ENCODE measurements around the gene GRIPAP1.

Gene GRIPAP1

GRCh38 chrX:48939524-48940228 is 62.4 kb downstream of the GRIPAP1 start:
- Histone ChIP-seq H3K27me3 (no peaks in the 10 kb centered on the region), H3K9me3 (no peaks in the 10 kb centered on the region), H3K36me3 (no peaks in the 10 kb centered on the region; the same call in none of the 2 replicates), H3K4me1 (no peaks in the 10 kb centered on the region), H3K4me3 (ENCODE audit: low read depth, low read length) (no peak overlapping the region)
- TF ChIP-seq CTCF (IDR thresholded peaks at IDR 0.05; ENCODE audit: low read depth, low read length), result no peak
- no peak for DNase-seq

- no peaks in the 10 kb centered on the region for H3K9me3 ChIP-seq
- H3K36me3 ChIP-seq, result no peaks in the 10 kb centered on the region; the same call in none of the 2 replicates
- H3K27me3 ChIP-seq, result no peaks in the 10 kb centered on the region
- no peak for DNase-seq
- H3K4me3 ChIP-seq (ENCODE audit: low read depth, low read length), result no peak overlapping the region
- H3K4me1 ChIP-seq, result no peaks in the 10 kb centered on the region
- no peak for TF ChIP-seq CTCF (IDR thresholded peaks at IDR 0.05; ENCODE audit: low read depth, low read length)
Observed at GRCh38 chrX:48938721-48939425, 63.2 kb downstream of the GRIPAP1 start.

GRCh38 chrX:48937054-48937907 is 64.8 kb downstream of the GRIPAP1 start:
- no peaks in the 10 kb centered on the region for H3K27me3 ChIP-seq
- H3K9me3 ChIP-seq, result no peaks in the 10 kb centered on the region
- H3K4me1 ChIP-seq, result no peaks in the 10 kb centered on the region
- H3K4me3 ChIP-seq (ENCODE audit: low read depth, low read length), result no peak overlapping the region
- TF ChIP-seq CTCF (IDR thresholded peaks at IDR 0.05; ENCODE audit: low read depth, low read length), result 0 out of 2 replicates have a peak, but pooled peaks have one; percentile 10
- no peaks in the 10 kb centered on the region; the same call in none of the 2 replicates for H3K36me3 ChIP-seq
- DNase-seq, result no peak

GRCh38 chrX:48936429-48937053 is 65.5 kb downstream of the GRIPAP1 start:
- no peak for DNase-seq
- no peaks in the 10 kb centered on the region for H3K4me1 ChIP-seq
- H3K27me3 ChIP-seq, result no peaks in the 10 kb centered on the region
- H3K4me3 ChIP-seq (ENCODE audit: low read depth, low read length), result no peak overlapping the region
- no peaks in the 10 kb centered on the region for H3K9me3 ChIP-seq
- H3K36me3 ChIP-seq, result no peaks in the 10 kb centered on the region; the same call in 1 of the 2 replicates
- TF ChIP-seq CTCF (IDR thresholded peaks at IDR 0.05; ENCODE audit: low read depth, low read length), result no peak

GRCh38 chrX:48935301-48935670 is 66.8 kb downstream of the GRIPAP1 start:
- no peak for TF ChIP-seq CTCF (IDR thresholded peaks at IDR 0.05; ENCODE audit: low read depth, low read length)
- no peaks in the 10 kb centered on the region for H3K4me1 ChIP-seq
- DNase-seq, result no peak
- no peaks in the 10 kb centered on the region for H3K9me3 ChIP-seq
- H3K27me3 ChIP-seq, result no peaks in the 10 kb centered on the region
- no peak overlapping the region for H3K4me3 ChIP-seq (ENCODE audit: low read depth, low read length)
- H3K36me3 ChIP-seq, result no peaks in the 10 kb centered on the region; the same call in 1 of the 2 replicates
